WTC11 (cell line): Measurements from ENCODE around the gene MRPL39. TPM values are rescaled to one million over a fixed set of nuclear protein-coding genes. Genes with fewer than 3 reads are reported as not detected.
"Not testable (repeated sequence)": the region's sequence is repeated elsewhere in the genome, so short reads cannot be mapped to it uniquely, and the experiment has no call there.

ENCODE experiments used
- ATAC-seq: fragments of 200-7000 bp; cut with Tn5 transposase; 2 replicates; pipeline ENCODE4 v1.10.0; 2021; ENCODE audit warnings: mild to moderate bottlenecking, moderate library complexity
- CTCF ChIA-PET: fragments of 300-600 bp; sonication (Branson Sonifier 250); formaldehyde crosslinking; loops from one replicate; lab custom pipeline; 2021; ENCODE audit warnings: antibody characterized with exemption; lab: Charles Lee
- POLR2A ChIA-PET: fragments of 350-600 bp; sonication (Branson Sonifier 250); formaldehyde crosslinking; loops from one replicate; lab custom pipeline; 2021; ENCODE audit warnings: antibody characterized with exemption; lab: Charles Lee
- DNase-seq: peaks from one replicate; pipeline ENCODE4 v3.0.0; 2021; ENCODE audit warnings: low spot score
- H3K27ac Mint-ChIP-seq: 2 replicates; pipeline ENCODE4 v1.8.0; 2021; ENCODE audit warnings: mixed read lengths
- H3K27me3 Mint-ChIP-seq: 2 replicates; pipeline ENCODE4 v1.8.0; 2021; ENCODE audit warnings: low read depth, mild to moderate bottlenecking, moderate library complexity, mixed read lengths
- H3K36me3 Mint-ChIP-seq: 2 replicates; pipeline ENCODE4 v1.8.0; 2021; ENCODE audit warnings: mixed read lengths
- H3K4me1 Mint-ChIP-seq: 2 replicates; pipeline ENCODE4 v1.8.0; 2022; ENCODE audit warnings: mixed read lengths
- H3K4me3 Mint-ChIP-seq: 2 replicates; pipeline ENCODE4 v1.8.0; 2021; ENCODE audit warnings: mild to moderate bottlenecking, moderate library complexity, mixed read lengths
- H3K9me3 Mint-ChIP-seq: 2 replicates; pipeline ENCODE4 v1.8.0; 2021; ENCODE audit warnings: mixed read lengths
- AFF4 ChIP-seq: sonication (generic); formaldehyde crosslinking; IDR thresholded peaks from 2 replicates; pipeline ENCODE4 v1.8.1; 2023; ENCODE audit warnings: mild to moderate bottlenecking, missing genetic modification reagents, borderline replicate concordance
- CREB1 ChIP-seq: sonication (generic); formaldehyde crosslinking; IDR thresholded peaks from 2 replicates; pipeline ENCODE4 v1.8.0; 2023; ENCODE audit warnings: mild to moderate bottlenecking, missing genetic modification reagents
- CREM ChIP-seq: sonication (generic); formaldehyde crosslinking; IDR thresholded peaks from 2 replicates; pipeline ENCODE4 v1.8.1; 2022; ENCODE audit warnings: mild to moderate bottlenecking, missing genetic modification reagents, moderate library complexity
- EMX1 ChIP-seq: fragments of 250-450 bp; sonication (Bioruptor Pico); IDR thresholded peaks from 2 replicates; pipeline ENCODE4 v1.8.0; 2021; ENCODE audit warnings: mild to moderate bottlenecking
- ESRRA ChIP-seq: sonication (generic); formaldehyde crosslinking; IDR thresholded peaks from 2 replicates; pipeline ENCODE4 v1.8.1; 2022; ENCODE audit warnings: mild to moderate bottlenecking, missing genetic modification reagents, borderline replicate concordance
- FOXP4 ChIP-seq: sonication (generic); formaldehyde crosslinking; IDR thresholded peaks from 2 replicates; pipeline ENCODE4 v1.8.0; 2022; ENCODE audit warnings: mild to moderate bottlenecking, missing genetic modification reagents
- IRF1 ChIP-seq: sonication (generic); formaldehyde crosslinking; IDR thresholded peaks from 2 replicates; pipeline ENCODE4 v1.8.0; 2023; ENCODE audit warnings: missing genetic modification reagents
- MXD4 ChIP-seq: fragments of 250-450 bp; sonication (Bioruptor Pico); IDR thresholded peaks from 2 replicates; pipeline ENCODE4 v1.8.0; 2021; ENCODE audit warnings: mild to moderate bottlenecking, moderate library complexity, borderline replicate concordance
- SMAD4 ChIP-seq: sonication (generic); formaldehyde crosslinking; IDR thresholded peaks from 2 replicates; pipeline ENCODE4 v1.8.0; 2022; ENCODE audit warnings: mild to moderate bottlenecking, missing genetic modification reagents
- TEAD4 ChIP-seq: sonication (generic); formaldehyde crosslinking; IDR thresholded peaks from 2 replicates; pipeline ENCODE4 v1.8.0; 2022; ENCODE audit warnings: mild to moderate bottlenecking, missing genetic modification reagents
- TP53 ChIP-seq: sonication (generic); formaldehyde crosslinking; IDR thresholded peaks from 2 replicates; pipeline ENCODE4 v1.8.1; 2023; ENCODE audit warnings: mild to moderate bottlenecking, missing genetic modification reagents
- ZNF232 ChIP-seq: sonication (generic); formaldehyde crosslinking; IDR thresholded peaks from 2 replicates; pipeline ENCODE4 v1.8.0; 2022; ENCODE audit warnings: mild to moderate bottlenecking, missing genetic modification reagents
- ZNF396 ChIP-seq: fragments of 250-450 bp; sonication (Bioruptor Pico); IDR thresholded peaks from 2 replicates; pipeline ENCODE4 v1.8.0; 2021; ENCODE audit warnings: mild to moderate bottlenecking, moderate library complexity, borderline replicate concordance
- ZNF423 ChIP-seq: fragments of 250-450 bp; sonication (Bioruptor Pico); IDR thresholded peaks from 2 replicates; pipeline ENCODE4 v2.1.2; 2022; ENCODE audit warnings: mild to moderate bottlenecking, moderate library complexity
- total RNA-seq: library from RNA; stranded (reverse); gene quantifications from 3 replicates; pipeline ENCODE4 v1.2.3, GENCODE V29; 2021

Gene MRPL39
- total RNA-seq, 1 experiment from 2014 or later, result 34.7 TPM

GRCh38 chr21:25626757-25627156 is 19.5 kb upstream of the MRPL39 start:
- Mint-ChIP-seq H3K4me3 (no peak overlapping the region), H3K36me3 (no peaks in the 10 kb centered on the region), H3K27me3 (no peaks in the 10 kb centered on the region), H3K9me3 (no peaks in the 10 kb centered on the region), H3K27ac (no peak overlapping the region), H3K4me1 (0 out of 2 replicates have a peak, but pooled peaks cover 4% of the 10 kb centered on the region)
- ChIA-PET CTCF (interaction anchor here (1.0 kb wide), 1 partner anchor 174 kb away, joined by 3 read pairs; no protein-coding TSS in a partner anchor), POLR2A (no interaction called here)
- ATAC-seq (peak; percentile 48), DNase-seq (no peak)
- TF ChIP-seq TEAD4 (CRISPR knock-in tag) (no peak), CREB1 (no peak), SMAD4 (CRISPR knock-in tag) (no peak), TP53 (CRISPR knock-in tag) (no peak), ESRRA (no peak), ZNF396 (CRISPR knock-in tag) (no peak), EMX1 (CRISPR knock-in tag) (no peak)

GRCh38 chr21:25625776-25626555 is 18.7 kb upstream of the MRPL39 start:
- H3K27me3 Mint-ChIP-seq, POLR2A ChIA-PET, CTCF ChIA-PET, H3K4me3 Mint-ChIP-seq, H3K9me3 Mint-ChIP-seq, H3K27ac Mint-ChIP-seq, H3K4me1 Mint-ChIP-seq, H3K36me3 Mint-ChIP-seq, DNase-seq, ATAC-seq: not testable (repeated sequence)

GRCh38 chr21:25625036-25625435 is 17.8 kb upstream of the MRPL39 start:
- Mint-ChIP-seq H3K9me3 (no peaks in the 10 kb centered on the region), H3K36me3 (no peaks in the 10 kb centered on the region), H3K27ac (no peak overlapping the region), H3K4me3 (no peak overlapping the region), H3K27me3 (no peaks in the 10 kb centered on the region), H3K4me1 (0 out of 2 replicates have a peak, but pooled peaks cover 4% of the 10 kb centered on the region)
- no peak for TF ChIP-seq FOXP4 (CRISPR knock-in tag)
- no peak for TF ChIP-seq MXD4 (CRISPR knock-in tag)
- no peak for TF ChIP-seq IRF1 (CRISPR knock-in tag)
- TF ChIP-seq ZNF232 (CRISPR knock-in tag), result no peak
- TF ChIP-seq AFF4 (CRISPR knock-in tag), result no peak
- TF ChIP-seq CREM (CRISPR knock-in tag), result no peak
- no peak for TF ChIP-seq ZNF423 (CRISPR knock-in tag)
- POLR2A ChIA-PET, result no interaction called here
- no peak for ATAC-seq
- no peak for DNase-seq
- CTCF ChIA-PET, result no interaction called here
